ENCODE measurements around the gene CBX2.

CBX2 gene

DNA sequence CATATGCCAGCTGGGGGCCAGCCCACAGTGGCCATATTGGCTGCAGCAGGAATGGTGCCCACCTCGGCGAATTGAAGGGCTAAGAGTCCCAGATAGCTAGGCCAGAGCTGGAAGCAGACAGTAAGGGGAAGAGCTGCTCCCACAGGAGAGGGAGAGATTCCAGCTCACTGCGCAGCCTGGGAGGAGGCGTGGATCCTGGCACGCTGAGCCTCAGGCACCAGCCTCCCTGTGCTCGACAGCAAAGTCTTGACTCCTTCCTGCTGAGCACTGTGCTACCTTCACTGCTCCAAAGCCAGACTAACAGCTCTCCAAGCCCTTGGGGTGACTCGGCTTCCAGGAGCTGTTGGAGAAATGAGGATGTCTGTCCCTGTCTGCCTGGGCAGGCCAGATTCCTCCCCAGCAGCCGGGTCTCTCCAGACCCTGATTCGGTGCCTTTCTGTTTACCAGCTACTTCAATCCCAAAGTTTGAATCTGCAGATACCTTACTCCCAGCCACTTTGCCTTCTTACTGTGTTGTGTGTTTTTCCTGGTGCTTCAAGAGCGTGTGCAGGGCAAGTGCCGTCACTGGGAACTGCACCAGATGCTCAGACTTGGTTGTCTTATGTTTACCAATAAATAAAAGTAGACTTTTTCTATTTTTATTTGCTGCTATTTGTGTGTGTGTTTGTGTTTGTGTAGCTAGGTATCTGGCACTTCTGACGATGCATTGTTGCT is 9.1 kb downstream of the CBX2 start:
- no peak for DNase-seq (ENCODE audit: low read depth in 2 of 2)

DNA sequence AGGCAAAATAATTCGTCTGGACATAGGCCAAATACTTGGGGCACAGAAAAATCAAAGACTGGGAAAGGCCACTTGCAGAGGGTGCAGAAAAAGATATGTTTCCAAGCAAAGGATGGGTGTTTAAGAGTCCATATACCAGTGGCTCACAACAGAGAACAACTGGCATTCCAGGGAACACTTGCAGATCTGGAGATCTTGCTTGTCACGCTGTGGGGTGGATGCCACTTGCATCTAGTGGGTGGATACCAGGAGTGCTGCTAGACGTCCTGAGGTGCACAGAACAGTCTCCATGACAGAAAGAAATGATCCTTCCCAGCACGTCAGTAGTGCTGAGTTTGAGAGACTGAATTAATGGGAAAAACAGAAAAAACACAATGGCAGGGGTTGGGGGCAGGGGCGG is 10.5 kb downstream of the CBX2 start:
- no peak for DNase-seq (ENCODE audit: low read depth in 2 of 2)

DNA sequence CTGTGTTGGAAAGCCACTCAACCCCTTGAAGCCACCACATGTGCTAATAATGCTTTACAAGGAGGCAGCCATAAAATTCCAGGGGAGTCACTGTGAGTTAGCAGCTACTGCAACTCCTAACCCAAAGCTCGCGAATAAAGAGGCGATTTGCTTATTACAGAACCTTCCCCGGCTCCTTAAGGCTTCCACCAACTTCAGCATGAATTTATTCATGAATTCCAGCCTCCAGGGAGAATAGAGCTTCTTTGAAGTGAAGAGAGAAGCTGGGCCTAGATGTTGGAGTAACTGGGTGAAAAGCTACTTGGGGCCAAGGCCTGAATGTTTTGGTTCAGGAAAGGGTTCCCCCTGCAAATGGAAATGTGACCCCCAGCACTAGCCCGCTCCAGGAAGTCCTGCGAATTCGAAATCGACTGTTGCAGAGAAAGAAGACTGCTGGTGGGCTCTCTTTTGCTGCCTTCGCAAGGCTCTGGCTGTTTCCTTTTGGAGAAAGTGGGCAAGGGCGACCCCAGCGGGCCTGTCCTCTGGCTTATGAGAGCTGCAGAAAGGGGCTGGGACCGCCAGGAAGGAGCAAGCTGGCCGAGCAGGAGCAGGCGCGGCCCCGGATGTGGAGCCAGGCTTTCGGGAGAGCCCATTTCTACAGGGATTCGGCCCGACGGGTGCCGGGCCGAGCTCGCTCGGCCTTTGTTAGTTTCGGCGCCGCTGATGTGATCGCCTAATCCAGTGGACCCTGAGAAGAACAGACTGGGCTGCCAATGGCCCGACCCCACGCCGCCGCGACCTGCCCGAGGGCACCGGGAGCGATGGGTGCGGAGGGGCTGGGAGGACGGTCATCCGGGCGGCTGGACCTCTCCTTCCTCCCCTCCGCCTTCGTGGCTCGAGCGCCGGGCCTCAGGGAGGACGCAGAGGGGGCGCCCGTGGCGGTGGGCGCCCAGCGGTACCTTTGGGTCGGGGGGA is 11.3 kb downstream of the CBX2 start:
- DNase-seq (ENCODE audit: low read depth in 2 of 2) = no peak

DNA sequence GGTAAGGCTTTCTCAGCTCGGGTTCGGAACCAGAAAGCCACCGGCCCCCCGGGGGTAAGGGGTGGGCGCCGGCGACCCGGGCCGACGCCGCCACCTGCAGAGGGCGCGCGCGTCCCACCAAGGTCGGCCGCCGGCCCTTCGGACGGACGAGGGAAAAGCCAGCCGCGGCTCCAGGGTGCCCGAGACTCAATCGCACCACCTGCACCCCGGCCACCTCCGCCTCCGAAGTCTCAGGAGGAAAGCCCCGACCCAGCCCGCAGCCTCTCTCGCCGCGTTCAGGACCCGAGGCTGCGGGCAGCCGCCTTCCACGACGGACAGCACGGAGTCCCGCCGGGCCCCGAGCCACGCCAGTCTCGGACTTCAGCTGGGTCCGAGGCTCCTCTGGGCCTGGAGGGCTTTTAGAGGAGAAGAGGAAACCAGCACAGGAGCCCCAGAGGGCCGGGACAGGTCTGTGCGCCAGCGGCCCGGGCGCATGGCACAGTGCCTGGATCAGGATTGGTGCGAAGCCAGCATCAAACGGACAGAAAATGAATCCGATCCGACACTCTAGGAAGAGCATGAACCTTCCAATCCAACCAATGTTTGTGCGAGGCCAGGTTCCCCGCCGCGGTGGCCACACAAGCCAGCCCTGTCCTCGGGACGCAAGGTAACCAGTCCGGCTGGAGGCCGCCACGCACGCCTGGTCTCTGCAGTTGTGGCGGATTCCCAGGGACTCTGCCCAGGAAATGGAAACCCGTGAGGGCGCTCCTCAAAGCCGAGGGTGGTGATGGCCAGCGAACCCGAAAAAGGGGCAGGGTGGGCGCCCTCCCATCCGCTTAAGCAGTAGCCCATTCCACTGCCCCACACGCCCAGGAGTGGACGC is 12.2 kb downstream of the CBX2 start:
- DNase-seq (ENCODE audit: low read depth in 2 of 2) = no peak

DNA sequence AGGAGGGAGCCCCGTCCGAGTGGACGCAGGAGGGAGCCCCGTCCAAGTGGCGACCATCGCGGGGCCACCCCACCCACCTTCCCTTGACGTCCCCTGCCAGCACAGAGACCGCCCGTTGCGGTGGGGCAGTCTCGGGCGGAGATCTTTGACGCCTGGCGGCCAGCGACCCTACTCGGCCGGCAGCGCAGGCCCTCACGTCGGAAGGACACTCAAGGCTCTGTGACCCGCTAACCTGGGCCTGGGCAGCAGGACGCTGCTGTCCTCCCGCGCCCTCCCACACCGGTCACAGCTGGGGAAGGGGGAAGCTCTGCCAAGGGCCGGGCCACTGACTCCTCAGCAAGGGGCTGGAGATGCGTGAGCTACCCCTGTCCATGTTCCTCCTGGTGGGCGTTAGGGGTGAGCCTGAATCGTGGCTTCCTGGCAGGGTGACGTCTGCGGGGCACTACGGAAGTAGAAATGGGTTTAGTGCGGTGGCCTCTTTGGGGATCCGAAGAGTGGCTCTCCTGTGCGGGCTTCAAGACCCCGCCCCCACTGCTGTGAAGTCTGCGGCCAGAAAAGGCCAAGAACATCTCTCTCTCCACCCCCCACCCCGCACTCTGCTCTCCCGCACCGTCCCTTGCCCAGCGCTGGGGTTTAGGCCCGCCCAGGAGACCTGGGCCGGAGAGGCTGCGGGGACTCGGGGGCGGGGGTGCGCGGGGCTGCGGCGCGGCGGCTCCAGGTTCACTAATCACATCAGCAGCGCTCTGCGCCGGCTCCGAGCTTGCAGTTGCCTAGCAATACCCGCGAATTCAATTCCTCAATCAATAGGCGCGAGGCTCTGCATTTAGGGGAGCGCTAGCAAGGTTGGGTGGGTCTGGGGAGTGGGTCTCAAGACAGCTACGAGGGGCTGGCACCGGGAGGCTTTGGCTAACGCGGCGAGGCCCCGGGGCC is 13.1 kb downstream of the CBX2 start:
- no peak for DNase-seq (ENCODE audit: low read depth in 2 of 2)

DNA sequence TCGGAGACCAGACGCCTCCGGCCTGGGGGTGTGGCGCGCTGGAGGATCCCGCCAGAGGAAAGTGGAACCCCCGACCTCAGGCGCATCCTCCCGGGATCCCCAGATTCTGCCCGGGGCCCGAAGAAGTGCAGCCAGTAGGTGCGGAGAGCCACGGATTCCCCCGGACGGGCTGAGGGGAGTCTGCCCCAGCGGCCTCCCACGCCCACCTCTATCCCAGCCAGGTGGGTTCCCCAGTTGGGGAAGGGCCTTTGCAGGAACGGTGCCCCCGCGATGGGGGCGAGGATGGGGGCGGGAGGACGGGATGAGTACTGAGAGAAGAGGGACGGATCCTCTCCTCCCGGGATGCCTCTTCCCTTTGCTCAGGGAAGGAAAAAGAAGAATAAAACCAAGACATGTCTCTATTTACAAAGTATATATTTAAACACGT is 13.8 kb downstream of the CBX2 start:
- DNase-seq (ENCODE audit: low read depth in 2 of 2) = no peak

DNA sequence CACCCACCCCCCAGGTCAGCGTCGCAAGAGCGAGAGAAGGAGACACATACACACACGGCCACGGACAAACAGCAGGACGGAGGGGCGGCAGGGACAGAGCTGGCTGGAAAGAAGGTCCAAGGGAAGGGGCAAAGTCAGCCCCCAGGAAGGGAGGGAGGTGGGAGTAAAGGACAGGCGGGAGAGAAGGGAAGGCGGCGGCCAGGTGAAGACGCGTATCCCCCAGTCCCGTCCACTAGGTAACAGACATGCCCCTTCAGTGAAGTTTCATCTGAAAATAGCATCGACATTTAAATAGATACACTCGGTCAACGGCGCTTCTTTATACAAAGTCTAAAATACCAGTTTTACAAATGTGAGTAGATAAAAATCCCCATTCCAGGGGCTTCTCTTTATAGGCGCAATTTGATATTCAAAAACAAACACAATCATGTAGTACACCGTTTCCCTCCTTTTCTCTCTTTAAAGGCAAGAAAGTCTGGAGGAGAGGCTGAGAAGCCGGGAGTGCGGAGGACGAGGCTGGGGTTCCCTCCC is 14.5 kb downstream of the CBX2 start:
- DNase-seq (ENCODE audit: low read depth in 2 of 2) = no peak

DNA sequence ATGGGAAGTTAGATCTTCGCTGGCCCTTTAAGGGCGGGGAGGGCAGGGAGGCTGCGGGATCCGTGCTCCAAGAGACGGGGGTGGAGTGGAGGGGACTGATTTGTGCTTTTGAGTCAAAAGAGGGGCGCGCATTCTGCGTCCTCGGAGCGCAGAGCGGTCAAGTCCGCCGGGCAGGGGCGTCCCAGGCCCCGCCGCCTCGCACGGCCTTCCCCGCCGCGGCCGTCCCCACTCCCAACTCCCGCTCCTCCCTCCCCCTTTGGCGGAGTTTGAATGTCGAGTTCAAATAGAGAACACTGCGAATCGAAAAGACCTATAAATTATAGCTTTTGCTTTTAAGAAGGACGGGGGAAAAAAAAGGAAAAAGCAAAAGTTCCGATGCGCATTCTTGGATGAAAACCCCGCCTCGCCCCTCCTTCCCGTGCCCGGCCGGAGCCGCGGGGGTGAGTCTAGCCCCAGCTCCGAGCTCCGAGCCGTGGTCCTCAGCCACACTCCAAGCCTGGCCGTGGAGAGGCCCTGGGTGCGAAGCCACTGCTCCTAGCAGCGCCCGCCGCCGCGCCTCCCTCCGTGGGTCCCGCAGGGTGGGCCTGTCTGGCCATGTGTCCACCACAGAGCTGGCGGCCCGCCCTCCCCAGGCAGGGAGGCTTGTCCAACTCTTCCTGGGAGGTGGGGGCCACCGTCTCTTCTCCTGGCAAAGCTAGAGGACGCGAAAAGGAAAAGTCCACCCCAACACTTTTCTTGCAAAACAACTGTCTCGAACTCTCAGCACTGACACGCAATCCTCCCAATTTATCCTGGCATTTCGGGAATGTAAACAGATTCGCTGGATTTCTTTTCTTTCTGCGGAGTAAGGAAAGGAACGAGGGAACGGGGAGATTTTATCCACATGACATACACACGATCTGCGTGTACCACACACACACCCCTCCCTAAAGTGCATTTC is 15.3 kb downstream of the CBX2 start:
- DNase-seq (ENCODE audit: low read depth in 2 of 2) = no peak

DNA sequence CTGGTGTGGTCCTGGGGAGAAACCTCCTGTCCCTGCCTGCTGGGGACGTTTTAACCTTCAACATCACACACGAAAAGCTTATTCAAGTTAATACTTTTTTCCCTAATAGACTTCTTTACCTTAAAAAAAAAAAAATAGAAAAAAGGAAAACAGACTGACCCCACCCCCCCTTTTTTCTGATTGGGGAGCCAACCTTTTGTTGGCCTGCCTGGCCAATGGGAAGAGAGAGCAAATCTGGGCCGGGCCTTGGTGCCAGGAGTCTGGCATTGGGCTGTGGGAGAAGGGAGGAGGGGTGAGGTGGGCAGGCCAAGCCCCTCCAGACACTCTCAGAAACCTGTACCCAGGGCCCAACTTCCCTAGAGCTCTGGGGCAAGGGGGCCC is 16.0 kb downstream of the CBX2 start:
- no peak for DNase-seq (ENCODE audit: low read depth in 2 of 2)

DNA sequence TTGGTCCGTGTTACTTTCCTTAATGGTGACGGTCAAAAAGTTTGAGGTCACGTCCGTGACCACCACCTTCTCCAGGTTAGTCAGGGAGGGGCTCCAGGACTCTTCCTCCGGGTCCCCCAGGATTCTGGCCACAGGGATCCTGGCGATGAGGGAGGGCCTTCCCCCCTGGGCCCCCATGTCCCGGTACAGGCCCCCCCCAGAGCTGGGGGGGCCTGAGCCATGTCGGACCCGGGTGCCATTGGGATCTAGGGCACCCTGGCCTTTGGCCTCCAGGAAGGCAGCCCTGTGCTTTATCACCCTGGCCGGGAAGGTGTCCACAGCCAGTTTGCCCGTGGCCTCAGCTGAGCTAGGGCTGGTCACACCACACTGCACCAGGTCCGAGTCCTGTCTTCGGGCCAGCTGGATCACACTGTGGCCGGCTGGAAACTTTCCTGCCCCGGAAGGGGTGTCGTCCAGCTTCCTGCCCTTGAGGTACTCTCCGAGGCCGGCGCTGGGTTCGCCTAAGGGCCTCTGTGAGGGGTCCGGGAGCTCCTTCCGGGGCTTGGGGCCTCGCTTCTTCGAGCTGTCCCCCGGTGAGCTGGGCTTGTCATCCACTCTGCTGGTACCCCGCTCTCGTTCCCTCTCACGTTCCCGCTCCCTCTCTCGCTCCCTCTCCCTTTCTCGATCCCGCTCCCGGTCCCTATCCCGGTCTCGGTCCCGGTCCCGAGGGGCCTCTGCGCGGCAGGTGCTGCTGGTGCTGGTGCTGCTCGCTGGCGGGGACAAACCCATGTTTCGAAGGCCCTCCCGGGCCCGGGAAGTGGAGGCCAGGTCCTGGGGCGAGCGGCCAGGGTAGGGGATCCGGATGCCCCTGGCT is 16.9 kb downstream of the CBX2 start:
- no peak for DNase-seq (ENCODE audit: low read depth in 2 of 2)

DNA sequence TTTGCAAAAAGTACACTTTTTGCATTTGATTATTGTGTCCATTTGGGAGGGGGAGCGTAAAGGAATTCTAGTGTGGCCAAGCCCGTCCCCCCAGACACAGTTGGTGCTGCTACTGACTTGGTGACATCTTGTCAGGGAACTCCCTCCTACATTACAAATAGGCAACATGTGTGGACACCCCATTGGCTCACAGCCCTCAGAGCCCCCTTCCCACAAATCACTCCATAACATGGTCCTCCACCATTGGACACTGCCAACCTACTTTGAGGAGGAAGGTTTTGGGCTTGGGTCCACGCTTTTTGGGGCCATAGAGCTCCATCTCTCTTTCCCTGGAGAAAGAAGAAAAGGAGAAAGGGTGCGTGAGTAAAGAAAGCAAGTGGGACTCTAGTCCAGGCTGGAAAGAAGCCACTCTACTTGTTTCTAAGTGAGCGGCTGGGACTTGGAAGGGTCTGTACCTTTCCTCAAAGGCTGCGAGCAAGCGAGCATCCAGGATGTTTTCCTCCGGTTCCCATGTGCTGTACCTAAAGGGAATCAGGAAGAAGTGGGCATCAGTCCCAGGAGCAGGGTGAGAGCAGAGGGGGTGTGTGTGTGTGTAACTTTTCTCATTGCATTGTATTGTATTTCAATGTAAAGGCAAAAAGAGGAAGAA is 18.0 kb downstream of the CBX2 start:
- no peak for DNase-seq (ENCODE audit: low read depth in 2 of 2)

DNA sequence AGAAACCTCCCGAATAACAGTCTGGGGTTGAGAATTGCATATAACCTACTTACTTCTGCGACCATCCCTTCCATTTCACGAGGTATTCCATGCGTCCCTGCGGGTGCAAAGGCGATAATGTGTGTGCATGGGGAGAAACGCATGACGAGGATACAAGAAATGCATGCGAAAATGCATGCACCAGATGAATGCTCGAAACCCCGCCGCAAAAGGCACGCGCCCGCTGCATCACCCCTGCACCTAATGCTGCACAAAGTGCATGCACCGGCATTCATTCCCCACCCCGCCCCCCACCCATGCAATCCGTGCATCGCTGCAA is 18.5 kb downstream of the CBX2 start:
- no peak for DNase-seq (ENCODE audit: low read depth in 2 of 2)

DNA sequence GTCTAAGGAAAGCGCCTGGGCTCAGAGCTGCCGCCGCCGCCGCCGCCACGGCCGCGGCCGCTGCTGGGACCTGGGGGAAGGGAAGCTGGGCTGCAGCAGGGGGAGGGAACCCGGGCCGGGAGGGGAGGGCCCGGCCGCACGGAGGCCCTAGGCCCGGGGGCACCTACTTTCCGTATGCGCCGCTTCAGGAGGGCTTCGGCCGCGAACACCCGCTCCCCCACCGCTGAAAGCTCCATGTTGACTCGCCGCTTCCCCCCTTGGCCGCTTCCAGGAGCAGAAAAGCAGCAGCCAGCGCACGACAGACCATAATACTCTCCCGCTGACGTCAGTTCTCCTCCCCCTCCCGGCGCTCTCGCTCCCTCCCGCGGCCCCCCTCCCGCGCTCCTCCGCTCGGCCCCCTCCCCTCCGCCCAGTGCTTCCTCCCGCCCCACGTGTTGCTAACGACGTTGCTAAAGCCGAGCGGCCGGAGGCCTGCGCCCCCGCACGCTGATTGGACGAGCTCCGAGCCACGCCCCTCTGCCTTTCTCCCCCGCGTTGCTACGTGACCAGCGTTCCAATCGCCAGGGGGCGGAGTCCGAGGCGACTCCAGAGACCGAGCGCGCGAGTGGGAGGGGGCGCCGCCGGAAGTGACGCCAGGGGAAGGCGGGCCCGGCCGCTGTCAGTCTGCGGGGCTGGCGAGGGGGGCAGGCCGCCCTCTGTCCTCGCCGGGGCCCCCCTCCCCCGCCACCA is 19.0 kb downstream of the CBX2 start, which contains the start of gene CBX8:
TSS of gene CBX8 (minus strand) at position 315 of the 729 bp plus-strand sequence. CDS start at position 236, 79 bp downstream.
- DNase-seq (ENCODE audit: low read depth in 2 of 2) = peak; percentile 98 to 99

DNA sequence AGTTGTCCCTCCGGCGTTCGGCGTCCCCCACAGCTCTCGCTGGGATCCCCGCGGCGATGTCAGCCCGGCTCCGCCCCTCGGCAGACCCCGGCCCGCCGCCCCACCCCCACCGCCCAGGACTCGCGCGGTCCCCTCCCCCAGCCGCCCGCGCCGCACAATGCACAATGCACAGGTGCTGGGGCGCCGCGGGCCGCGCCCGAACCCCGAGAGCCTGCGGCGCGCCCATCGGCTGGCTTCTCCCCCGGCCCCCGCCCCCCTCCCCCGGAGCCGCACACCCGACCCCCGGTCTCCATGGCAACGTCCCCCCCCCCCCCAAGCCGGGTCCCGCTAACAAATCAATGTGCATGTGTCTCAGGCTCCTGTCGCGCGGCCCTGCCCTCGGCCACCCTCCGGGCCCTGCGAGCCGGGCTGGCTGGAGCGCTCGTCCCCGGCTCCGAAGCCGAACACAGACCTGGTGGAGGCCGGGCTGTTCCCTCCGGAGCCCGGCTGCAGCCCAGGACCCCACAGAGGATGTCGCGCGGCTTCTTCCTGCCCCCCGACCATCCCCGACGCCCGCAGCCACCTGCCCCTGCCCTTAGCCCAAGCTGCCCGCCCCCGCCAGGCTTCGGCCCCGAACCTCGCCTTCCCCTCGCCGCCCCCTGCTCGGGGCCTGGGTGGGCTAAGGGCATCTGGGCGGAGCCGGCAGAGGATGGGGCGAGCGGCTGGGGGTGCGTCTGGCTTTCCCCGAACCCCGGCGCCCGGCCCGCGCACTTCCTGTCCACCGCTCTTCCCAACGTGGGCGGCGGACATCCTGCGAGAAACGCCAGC is 19.7 kb downstream of the CBX2 start:
- DNase-seq (ENCODE audit: low read depth in 2 of 2) = no peak

DNA sequence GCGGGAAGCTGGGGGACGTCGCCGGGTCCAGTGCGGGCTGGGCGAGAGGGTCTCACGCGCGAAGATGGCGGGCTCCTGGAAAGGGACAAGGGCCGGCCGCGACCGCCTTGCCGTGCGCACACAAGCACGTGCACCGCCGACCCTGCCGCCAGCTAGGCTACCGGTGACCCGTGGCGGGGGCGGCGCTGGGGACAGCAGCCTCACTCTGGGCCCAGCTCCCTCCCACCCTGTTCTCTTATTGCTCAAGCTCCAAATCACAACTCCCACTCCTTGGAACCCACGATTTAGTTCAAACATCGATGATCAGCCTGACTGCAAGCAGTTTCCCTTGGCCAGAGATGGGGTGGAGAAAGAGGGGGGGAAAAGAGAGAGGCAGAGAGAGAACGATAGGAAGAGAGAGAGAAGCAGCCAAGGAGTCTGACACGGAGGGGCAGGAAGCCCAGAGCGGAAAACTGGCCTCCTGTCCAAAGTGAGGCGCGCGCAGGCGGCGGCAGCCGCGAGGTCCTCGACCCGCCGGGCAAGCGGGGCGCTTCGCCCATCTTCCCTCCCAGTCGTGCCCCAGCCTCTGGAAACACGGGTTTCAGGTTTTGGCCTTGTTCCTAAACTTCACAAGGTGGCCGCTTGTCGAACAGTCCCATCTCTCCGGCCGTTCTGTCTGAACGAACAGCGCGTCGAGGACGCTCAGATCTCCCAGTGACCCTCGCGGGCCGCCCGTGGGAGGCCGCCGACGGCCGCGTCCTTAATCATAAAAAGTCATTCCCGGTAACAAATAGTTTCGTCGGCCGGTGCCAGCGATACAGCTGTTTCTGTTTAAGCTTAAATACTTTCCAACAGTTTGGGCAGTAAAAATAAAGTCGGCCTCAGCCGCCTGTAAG is 20.6 kb downstream of the CBX2 start:
- no peak for DNase-seq (ENCODE audit: low read depth in 2 of 2)

DNA sequence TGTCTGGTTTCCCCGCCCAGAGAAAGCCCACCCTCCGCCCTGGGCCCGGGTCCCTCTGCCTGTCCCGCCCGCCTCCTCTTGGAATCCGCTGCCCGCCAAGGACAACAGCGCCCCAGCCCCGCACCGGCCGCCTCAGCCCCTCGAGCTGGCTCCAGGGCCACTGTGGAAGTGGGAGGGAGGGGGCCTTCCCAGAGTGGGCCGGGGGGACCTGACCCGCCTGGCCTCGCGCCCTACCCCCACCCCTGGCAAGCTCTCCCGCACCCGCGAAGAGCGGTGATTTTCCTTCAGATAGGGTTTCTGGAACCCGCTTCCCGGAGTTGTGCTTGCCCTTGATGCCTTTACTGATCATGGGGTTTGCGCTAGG is 21.2 kb downstream of the CBX2 start:
- no peak for DNase-seq (ENCODE audit: low read depth in 2 of 2)
